H9 (cell line): ENCODE data around the gene ATG4B. TPM values are rescaled to one million over a fixed set of nuclear protein-coding genes. Genes with fewer than 3 reads are reported as not detected.
"Not testable (repeated sequence)": the region's sequence is repeated elsewhere in the genome, so short reads cannot be mapped to it uniquely, and the experiment has no call there.

Experiments used
- DNase-seq: peaks from one replicate; pipeline ENCODE4 v3.0.0-alpha.2; 2017
- H2AFZ ChIP-seq: one replicate; pipeline ENCODE4 v1.6.1; 2013; ENCODE audit warnings: mild to moderate bottlenecking, low read length, control low read depth, moderate library complexity
- H2AK5ac ChIP-seq: 2 replicates; pipeline ENCODE4 v1.6.1; 2013; ENCODE audit warnings: low read length, control low read depth, mixed read lengths; ENCODE audit not compliant: insufficient read length
- H2BK120ac ChIP-seq: one replicate; pipeline ENCODE4 v1.6.1; 2013; ENCODE audit warnings: low read depth, mild to moderate bottlenecking, low read length, control low read depth, inconsistent platforms; ENCODE audit not compliant: poor library complexity, severe bottlenecking
- H2BK12ac ChIP-seq: 2 replicates; pipeline ENCODE4 v1.6.1; 2013; ENCODE audit warnings: low read length, control low read depth, mixed read lengths, low read depth; ENCODE audit not compliant: insufficient read length
- H2BK15ac ChIP-seq: 2 replicates; pipeline ENCODE4 v1.6.1; 2013; ENCODE audit warnings: low read depth, low read length, control low read depth
- H2BK20ac ChIP-seq: one replicate; pipeline ENCODE4 v1.6.1; 2013; ENCODE audit warnings: low read depth, mild to moderate bottlenecking, low read length, control low read depth, inconsistent platforms; ENCODE audit not compliant: poor library complexity, severe bottlenecking
- H2BK5ac ChIP-seq: 2 replicates; pipeline ENCODE4 v1.6.1; 2013; ENCODE audit warnings: low read length, control low read depth, mixed read lengths; ENCODE audit not compliant: insufficient read length
- H3K14ac ChIP-seq: 2 replicates; pipeline ENCODE4 v1.6.1; 2013; ENCODE audit warnings: low read length, control low read depth; ENCODE audit not compliant: insufficient read depth
- H3K18ac ChIP-seq: 2 replicates; pipeline ENCODE4 v1.6.1; 2013; ENCODE audit warnings: low read depth, mild to moderate bottlenecking, mixed read lengths, low read length, control low read depth; ENCODE audit not compliant: insufficient read length
- H3K23ac ChIP-seq: 2 replicates; pipeline ENCODE4 v1.6.1; 2013; ENCODE audit warnings: low read length, control low read depth, mixed read lengths, low read depth; ENCODE audit not compliant: insufficient read length
- H3K23me2 ChIP-seq: 2 replicates; pipeline ENCODE4 v1.6.1; 2013; ENCODE audit warnings: low read depth, mild to moderate bottlenecking, mixed read lengths, low read length, control low read depth; ENCODE audit not compliant: insufficient read length, poor library complexity, severe bottlenecking
- H3K27ac ChIP-seq: 2 replicates; pipeline ENCODE4 v1.5.1; 2013; ENCODE audit warnings: low read length, control low read depth, mixed read lengths, low read depth; ENCODE audit not compliant: insufficient read length
- H3K27me3 ChIP-seq: 2 replicates; pipeline ENCODE4 v1.6.1; 2013; ENCODE audit warnings: low read length, control low read depth, inconsistent platforms; ENCODE audit not compliant: insufficient read depth
- H3K4ac ChIP-seq: 2 replicates; pipeline ENCODE4 v1.6.1; 2013; ENCODE audit warnings: low read depth, mild to moderate bottlenecking, control low read depth, inconsistent platforms, low read length, moderate library complexity
- H3K4me1 ChIP-seq: 2 replicates; pipeline ENCODE4 v1.6.1; 2013; ENCODE audit warnings: low read length, control low read depth, inconsistent platforms; ENCODE audit not compliant: insufficient read depth
- H3K4me2 ChIP-seq: 2 replicates; pipeline ENCODE4 v1.6.1; 2013; ENCODE audit warnings: low read length, control low read depth, mixed read lengths; ENCODE audit not compliant: insufficient read length, insufficient read depth
- H3K56ac ChIP-seq: 2 replicates; pipeline ENCODE4 v1.6.1; 2013; ENCODE audit warnings: low read depth, mild to moderate bottlenecking, mixed read lengths, low read length, control low read depth; ENCODE audit not compliant: insufficient read length
- H3K79me1 ChIP-seq: 2 replicates; pipeline ENCODE4 v1.6.1; 2013; ENCODE audit warnings: low read depth, mild to moderate bottlenecking, moderate library complexity, low read length, control low read depth, inconsistent platforms; ENCODE audit not compliant: insufficient read depth, poor library complexity, severe bottlenecking
- H3K79me2 ChIP-seq: 2 replicates; pipeline ENCODE4 v1.6.1; 2013; ENCODE audit warnings: low read length, control low read depth, inconsistent platforms; ENCODE audit not compliant: insufficient read depth
- H3K9ac ChIP-seq: 2 replicates; pipeline ENCODE4 v1.6.1; 2013; ENCODE audit warnings: low read length, control low read depth, mixed read lengths; ENCODE audit not compliant: insufficient read length; ENCODE audit errors: extremely low read depth
- H3K9me3 ChIP-seq: one replicate; pipeline ENCODE4 v1.6.1; 2013; ENCODE audit warnings: low read depth, low read length, inconsistent platforms; ENCODE audit not compliant: control insufficient read depth
- H3T11ph ChIP-seq: one replicate; pipeline ENCODE4 v1.6.1; 2013; ENCODE audit warnings: mild to moderate bottlenecking, low read length, control low read depth, inconsistent platforms
- H4K20me1 ChIP-seq: one replicate; pipeline ENCODE4 v1.6.1; 2013; ENCODE audit not compliant: control insufficient read depth, insufficient read length, insufficient read depth
- H4K5ac ChIP-seq: 2 replicates; pipeline ENCODE4 v1.6.1; 2013; ENCODE audit warnings: low read depth, mild to moderate bottlenecking, mixed read lengths, low read length, control low read depth; ENCODE audit not compliant: insufficient read length
- H4K8ac ChIP-seq: replicated peaks from 2 replicates; pipeline ENCODE4 v1.6.1; 2013; ENCODE audit warnings: low read length, control low read depth, mixed read lengths, low read depth; ENCODE audit not compliant: insufficient read length
- H4K91ac ChIP-seq: 2 replicates; pipeline ENCODE4 v1.6.1; 2013; ENCODE audit warnings: low read depth, mild to moderate bottlenecking, moderate library complexity, mixed read lengths, low read length, control low read depth; ENCODE audit not compliant: insufficient read length
- H3K27ac Mint-ChIP-seq, 3 experiments: 2 replicates in 2 of 3; 3 replicates in 1 of 3; pipeline ENCODE4 v1.8.0; 2020 to 2021; ENCODE audit warnings: mixed read lengths in 3 of 3, mild to moderate bottlenecking in 1 of 3, moderate library complexity in 1 of 3
- H3K27me3 Mint-ChIP-seq: 2 replicates; pipeline ENCODE4 v1.8.0; 2021; ENCODE audit warnings: low read depth, mild to moderate bottlenecking, moderate library complexity, mixed read lengths
- H3K36me3 Mint-ChIP-seq, 3 experiments: 2 replicates in 2 of 3; 3 replicates in 1 of 3; pipeline ENCODE4 v1.8.0; 2020 to 2021; ENCODE audit warnings: low read depth in 3 of 3, mixed read lengths in 3 of 3; ENCODE audit not compliant: insufficient read depth in 1 of 3
- H3K4me1 Mint-ChIP-seq, 2 experiments: 2 replicates each; pipeline ENCODE4 v1.8.0; 2020; ENCODE audit warnings: mixed read lengths in 2 of 2
- H3K4me3 Mint-ChIP-seq, 2 experiments: 2 replicates in 1 of 2; 3 replicates in 1 of 2; pipeline ENCODE4 v1.8.0; 2020 to 2021; ENCODE audit warnings: mild to moderate bottlenecking in 2 of 2, mixed read lengths in 2 of 2, moderate library complexity in 1 of 2
- H3K9me3 Mint-ChIP-seq, 2 experiments: 2 replicates in 1 of 2; 3 replicates in 1 of 2; pipeline ENCODE4 v1.8.0; 2020; ENCODE audit warnings: mild to moderate bottlenecking in 2 of 2, mixed read lengths in 2 of 2, moderate library complexity in 1 of 2
- WGBS: extraction: QIAGEN DNeasy Blood & Tissue Kit; methylation state at CpG from one replicate; pipeline ENCODE4 v1.1.7; 2013; ENCODE audit warnings: missing lambda C conversion rate, low lambda C conversion rate, mixed read lengths; ENCODE audit not compliant: insufficient read length; ENCODE audit errors: extremely low coverage; 5-methylcytosine and 5-hydroxymethylcytosine counted together
- long read RNA-seq: library from polyadenylated mRNA; unstranded; transcript quantifications from one replicate; pipeline ENCODE4 v2.0.0, GENCODE V29; 2020
- total RNA-seq: library from RNA; stranded (reverse); gene quantifications from 2 replicates; pipeline ENCODE4 v1.2.1, GENCODE V29; 2021
- TF ChIP-seq, protein P1 (sequence below): fragments of 200-600 bp; sonication (generic); conservative IDR thresholded peaks from 3 replicates; pipeline ENCODE4 v1.8.0; 2021; ENCODE audit warnings: antibody characterized with exemption, mild to moderate bottlenecking

Gene ATG4B
- total RNA-seq: 105 and 110 TPM in 2 replicates
- long read RNA-seq, transcript ATG4B-204 (13 exons, 1,685 nt): minor isoform, 5 of 555 reads
- long read RNA-seq, transcript ATG4B-206 (13 exons, 3,294 nt): minor isoform, 7 of 555 reads
- long read RNA-seq, transcript ATG4B-205 (13 exons, 2,878 nt): major isoform, 353 of 555 reads
- long read RNA-seq, partial matches to known transcripts: 69 of 555 reads
- long read RNA-seq, other reads (novel, unspliced or antisense): 111 of 555 reads

DNA sequence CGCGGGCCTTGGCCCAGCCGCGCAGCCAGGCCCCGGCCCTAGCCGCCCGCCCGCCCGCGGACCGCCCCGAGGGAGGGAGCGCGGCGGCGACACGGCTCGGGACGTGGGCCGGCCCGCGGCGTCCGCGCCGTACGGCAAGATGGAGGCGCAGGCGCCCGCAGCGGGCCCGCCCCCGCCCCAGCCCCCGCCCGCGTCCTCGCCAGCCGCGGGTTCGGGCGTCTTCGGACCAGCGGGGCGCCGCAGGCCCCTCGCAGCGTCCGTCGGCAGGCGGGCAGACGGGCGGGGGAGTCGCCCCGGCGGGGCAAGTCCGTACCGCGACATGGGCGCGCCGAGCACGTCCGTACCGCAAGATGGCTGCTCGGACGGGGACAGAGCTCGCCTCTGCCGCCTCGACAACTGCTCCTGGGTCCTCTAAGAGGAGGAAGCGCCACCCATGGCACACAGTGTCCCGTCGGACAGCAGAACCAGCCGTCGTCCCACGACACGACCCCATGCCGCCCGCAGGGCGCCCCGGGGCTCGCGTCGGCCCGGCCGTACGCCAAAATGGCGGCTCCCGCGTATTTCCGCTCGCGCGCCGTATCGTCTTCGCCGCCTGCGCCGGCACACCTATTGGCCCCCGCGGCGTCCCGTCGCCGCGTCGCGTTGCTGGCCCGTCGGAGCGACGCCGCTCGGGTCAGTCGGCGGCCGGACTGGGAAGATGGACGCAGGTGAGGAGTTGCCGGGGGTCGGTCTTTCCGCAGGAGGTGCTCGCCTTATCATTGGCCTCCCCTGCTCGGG is at the start of gene ATG4B, which contains the start of gene THAP4:
ATG4B (plus strand) TSS at position 676 of the 777 bp plus-strand sequence; CDS start at position 698, 22 bp downstream.
THAP4 (minus strand) TSS at position 141 of the 777 bp plus-strand sequence. CDS start 141 bp downstream, outside the sequence.
- peak within 1 kb of the TSS; percentile 94 for H3K9ac ChIP-seq
- no peak within 1 kb of the TSS for H3K56ac ChIP-seq
- H2AK5ac ChIP-seq: no peak within 1 kb of the TSS
- peak within 1 kb of the TSS; percentile 94 for H3K4me2 ChIP-seq
- H4K8ac ChIP-seq: no peak within 1 kb of the TSS
- no peak within 1 kb of the TSS for H2BK15ac ChIP-seq
- H3K23ac ChIP-seq: no peak within 1 kb of the TSS
- WGBS: no CpG with 5 or more reads among the region's 123 CpGs
- TF ChIP-seq, protein P1, sequence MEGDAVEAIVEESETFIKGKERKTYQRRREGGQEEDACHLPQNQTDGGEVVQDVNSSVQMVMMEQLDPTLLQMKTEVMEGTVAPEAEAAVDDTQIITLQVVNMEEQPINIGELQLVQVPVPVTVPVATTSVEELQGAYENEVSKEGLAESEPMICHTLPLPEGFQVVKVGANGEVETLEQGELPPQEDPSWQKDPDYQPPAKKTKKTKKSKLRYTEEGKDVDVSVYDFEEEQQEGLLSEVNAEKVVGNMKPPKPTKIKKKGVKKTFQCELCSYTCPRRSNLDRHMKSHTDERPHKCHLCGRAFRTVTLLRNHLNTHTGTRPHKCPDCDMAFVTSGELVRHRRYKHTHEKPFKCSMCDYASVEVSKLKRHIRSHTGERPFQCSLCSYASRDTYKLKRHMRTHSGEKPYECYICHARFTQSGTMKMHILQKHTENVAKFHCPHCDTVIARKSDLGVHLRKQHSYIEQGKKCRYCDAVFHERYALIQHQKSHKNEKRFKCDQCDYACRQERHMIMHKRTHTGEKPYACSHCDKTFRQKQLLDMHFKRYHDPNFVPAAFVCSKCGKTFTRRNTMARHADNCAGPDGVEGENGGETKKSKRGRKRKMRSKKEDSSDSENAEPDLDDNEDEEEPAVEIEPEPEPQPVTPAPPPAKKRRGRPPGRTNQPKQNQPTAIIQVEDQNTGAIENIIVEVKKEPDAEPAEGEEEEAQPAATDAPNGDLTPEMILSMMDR: no peak
- peak within 1 kb of the TSS; percentile 89 for H2BK5ac ChIP-seq
- H2BK120ac ChIP-seq: no peak within 1 kb of the TSS
- Mint-ChIP-seq H3K36me3 (peaks cover 35 to 49% (median 43%) of the 10 kb centered on the region in 3 experiments), H3K4me1 (peaks cover 31 to 33% of the 10 kb centered on the region in 2 experiments), H3K4me3 (peak within 1 kb of the TSS; percentile 90 to 91), H3K27me3 (no peaks in the 10 kb centered on the region), H3K9me3 (peaks cover 4 to 8% of the 10 kb centered on the region in 2 experiments; a peak in 4 of 5 replicates), H3K27ac (peak within 1 kb of the TSS; percentile 59 to 94 (median 68); a peak in 5 of 7 replicates)
- peak within 1 kb of the TSS; percentile 100 for H3K18ac ChIP-seq
- H3K14ac ChIP-seq: peak within 1 kb of the TSS; percentile 99
- H4K91ac ChIP-seq: no peak within 1 kb of the TSS
- no peak within 1 kb of the TSS for H4K5ac ChIP-seq
- no peak within 1 kb of the TSS for H3T11ph ChIP-seq
- DNase-seq: peak; percentile 86
- no peak within 1 kb of the TSS for H2BK12ac ChIP-seq
- H3K79me1 ChIP-seq: peaks cover 18% of the 10 kb centered on the region
- H3K4ac ChIP-seq: no peak within 1 kb of the TSS
- no peaks in the 10 kb centered on the region for H3K27me3 ChIP-seq
- H3K9me3 ChIP-seq: peaks cover 6% of the 10 kb centered on the region
- peaks cover 8% of the 10 kb centered on the region for H3K23me2 ChIP-seq
- H2AFZ ChIP-seq: no peak within 1 kb of the TSS
- peaks cover 36% of the 10 kb centered on the region; the same call in 1 of the 2 replicates for H3K79me2 ChIP-seq
- H3K27ac ChIP-seq: peak within 1 kb of the TSS; percentile 34
- no peak within 1 kb of the TSS for H2BK20ac ChIP-seq
- H4K20me1 ChIP-seq: no peaks in the 10 kb centered on the region
- peaks cover 3% of the 10 kb centered on the region for H3K4me1 ChIP-seq

DNA sequence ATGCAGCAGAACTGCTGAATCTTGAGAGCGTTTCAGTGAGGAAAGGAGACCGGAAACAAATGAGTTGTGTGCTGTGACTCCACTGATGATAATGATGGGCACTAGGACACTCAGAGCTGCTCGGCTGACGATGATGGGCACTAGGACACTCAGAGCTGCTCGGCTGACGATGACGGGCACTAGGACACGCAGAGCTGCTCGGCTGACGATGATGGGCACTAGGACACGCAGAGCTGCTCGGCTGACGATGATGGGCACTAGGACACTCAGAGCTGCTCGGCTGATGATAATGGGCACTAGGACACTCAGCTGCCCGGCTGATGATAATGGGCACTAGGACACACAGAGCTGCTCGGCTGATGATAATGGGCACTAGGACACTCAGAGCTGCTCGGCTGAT is 47.6 kb upstream of the ATG4B start:
- H2BK15ac ChIP-seq, H4K20me1 ChIP-seq, H3K4me3 Mint-ChIP-seq, H3K27ac Mint-ChIP-seq, H2AK5ac ChIP-seq, H2BK5ac ChIP-seq, H3K79me1 ChIP-seq, H4K91ac ChIP-seq, H3K18ac ChIP-seq, H2BK12ac ChIP-seq, H3T11ph ChIP-seq, H2AFZ ChIP-seq, H3K9ac ChIP-seq, H3K27me3 Mint-ChIP-seq, DNase-seq, H4K8ac ChIP-seq, H3K9me3 ChIP-seq, H3K79me2 ChIP-seq, H3K4ac ChIP-seq, H3K27ac ChIP-seq, H3K56ac ChIP-seq, H3K4me2 ChIP-seq, H4K5ac ChIP-seq, H3K27me3 ChIP-seq, H3K14ac ChIP-seq, H2BK120ac ChIP-seq, H2BK20ac ChIP-seq, H3K4me1 Mint-ChIP-seq, H3K23ac ChIP-seq, H3K23me2 ChIP-seq, H3K4me1 ChIP-seq: not testable (repeated sequence)
- H3K36me3 Mint-ChIP-seq: peaks cover 19 to 49% (median 28%) of the 10 kb centered on the region in 3 experiments
- no CpG with 5 or more reads among the region's 17 CpGs for WGBS
- peaks cover 42 to 43% of the 10 kb centered on the region in 2 experiments for H3K9me3 Mint-ChIP-seq
